Loucy (cell line): ENCODE measurements around the gene MKNK2.

ENCODE experiments used
- H2AFZ ChIP-seq: fragments of 200-600 bp; sonication (generic); 2 replicates; pipeline ENCODE4 v1.6.0; 2016; ENCODE audit warnings: antibody characterized with exemption, mild to moderate bottlenecking, low read length, moderate library complexity
- H3F3A ChIP-seq: fragments of 200-600 bp; 2 replicates; pipeline ENCODE4 v1.6.0; 2016; ENCODE audit warnings: antibody characterized with exemption, low read depth, mild to moderate bottlenecking
- H3K27me3 ChIP-seq: fragments of 200-600 bp; sonication (generic); 2 replicates; pipeline ENCODE4 v1.6.1; 2014; ENCODE audit warnings: low read length, mild to moderate bottlenecking; ENCODE audit not compliant: insufficient read depth, poor library complexity, severe bottlenecking
- H3K36me3 ChIP-seq: fragments of 200-600 bp; sonication (generic); 2 replicates; pipeline ENCODE4 v1.6.1; 2016; ENCODE audit warnings: low read length; ENCODE audit not compliant: insufficient read depth
- H3K4me1 ChIP-seq: fragments of 200-600 bp; sonication (generic); 2 replicates; pipeline ENCODE4 v1.5.1; 2014; ENCODE audit warnings: low read length, mild to moderate bottlenecking; ENCODE audit not compliant: insufficient read depth, poor library complexity, severe bottlenecking
- H3K4me2 ChIP-seq: fragments of 200-600 bp; sonication (generic); 2 replicates; pipeline ENCODE4 v1.6.0; 2014; ENCODE audit warnings: antibody characterized with exemption, low read length, low read depth, mild to moderate bottlenecking; ENCODE audit not compliant: poor library complexity, severe bottlenecking
- H3K4me3 ChIP-seq: fragments of 200-600 bp; sonication (generic); 2 replicates; pipeline ENCODE4 v1.5.1; 2014; ENCODE audit warnings: low read length, mild to moderate bottlenecking, mixed read lengths; ENCODE audit not compliant: poor library complexity, severe bottlenecking
- H3K79me2 ChIP-seq: fragments of 200-600 bp; sonication (generic); 2 replicates; pipeline ENCODE4 v1.6.1; 2014; ENCODE audit warnings: low read length; ENCODE audit not compliant: insufficient read depth
- H3K9ac ChIP-seq: fragments of 200-600 bp; sonication (generic); 2 replicates; pipeline ENCODE4 v1.6.0; 2014; ENCODE audit warnings: mild to moderate bottlenecking, low read depth, low read length, moderate library complexity; ENCODE audit not compliant: poor library complexity, severe bottlenecking
- H3K9me2 ChIP-seq: fragments of 200-600 bp; sonication (generic); replicated peaks from 2 replicates; pipeline ENCODE4 v1.6.1; 2016; ENCODE audit warnings: low read depth, low read length, mixed read lengths
- H3K9me3 ChIP-seq: fragments of 200-600 bp; sonication (generic); 2 replicates; pipeline ENCODE4 v1.6.1; 2014; ENCODE audit warnings: mild to moderate bottlenecking, antibody characterized with exemption, low read length, low read depth; ENCODE audit not compliant: insufficient read depth
- H4K20me1 ChIP-seq: fragments of 200-600 bp; sonication (generic); 2 replicates; pipeline ENCODE4 v1.6.0; 2014; ENCODE audit warnings: antibody characterized with exemption, low read length, mild to moderate bottlenecking; ENCODE audit not compliant: insufficient read depth, poor library complexity, severe bottlenecking
- CTCF ChIP-seq: fragments of 200-600 bp; sonication (generic); conservative IDR thresholded peaks from 2 replicates; pipeline ENCODE4 v1.5.1; 2014; ENCODE audit warnings: mild to moderate bottlenecking, antibody characterized with exemption, low read length
- EZH2phosphoT487 ChIP-seq: fragments of 200-600 bp; IDR thresholded peaks from 2 replicates; pipeline ENCODE4 v1.6.1; 2018; ENCODE audit warnings: antibody characterized with exemption, mild to moderate bottlenecking, moderate library complexity, borderline replicate concordance

Gene MKNK2

GRCh38 chr19:2042485-2043250, 8.4 kb downstream of the MKNK2 start:
- H3K4me3 ChIP-seq, result peak overlapping the region; percentile 73
- H3K27me3 ChIP-seq, result no peaks in the 10 kb centered on the region
- no peaks in the 10 kb centered on the region for H3K9me3 ChIP-seq
- H3K79me2 ChIP-seq, result peaks cover 50% of the 10 kb centered on the region; the same call in 1 of the 2 replicates
- peaks cover 20% of the 10 kb centered on the region; the same call in 1 of the 2 replicates for H3K36me3 ChIP-seq
- peak overlapping the region; percentile 76 for H3K4me2 ChIP-seq
- TF ChIP-seq CTCF, result no peak; the same call in 1 of the 2 replicates
- no peak for TF ChIP-seq EZH2phosphoT487
- peaks cover 39% of the 10 kb centered on the region for H4K20me1 ChIP-seq
- H2AFZ ChIP-seq, result 0 out of 2 replicates have a peak overlapping the region, but pooled peaks have one; percentile 13
- 0 out of 2 replicates have a peak, but pooled peaks cover 3% of the 10 kb centered on the region for H3F3A ChIP-seq
- H3K9me2 ChIP-seq, result no peaks in the 10 kb centered on the region
- H3K4me1 ChIP-seq, result peaks cover 31% of the 10 kb centered on the region
- peak overlapping the region; percentile 69 for H3K9ac ChIP-seq

DNA sequence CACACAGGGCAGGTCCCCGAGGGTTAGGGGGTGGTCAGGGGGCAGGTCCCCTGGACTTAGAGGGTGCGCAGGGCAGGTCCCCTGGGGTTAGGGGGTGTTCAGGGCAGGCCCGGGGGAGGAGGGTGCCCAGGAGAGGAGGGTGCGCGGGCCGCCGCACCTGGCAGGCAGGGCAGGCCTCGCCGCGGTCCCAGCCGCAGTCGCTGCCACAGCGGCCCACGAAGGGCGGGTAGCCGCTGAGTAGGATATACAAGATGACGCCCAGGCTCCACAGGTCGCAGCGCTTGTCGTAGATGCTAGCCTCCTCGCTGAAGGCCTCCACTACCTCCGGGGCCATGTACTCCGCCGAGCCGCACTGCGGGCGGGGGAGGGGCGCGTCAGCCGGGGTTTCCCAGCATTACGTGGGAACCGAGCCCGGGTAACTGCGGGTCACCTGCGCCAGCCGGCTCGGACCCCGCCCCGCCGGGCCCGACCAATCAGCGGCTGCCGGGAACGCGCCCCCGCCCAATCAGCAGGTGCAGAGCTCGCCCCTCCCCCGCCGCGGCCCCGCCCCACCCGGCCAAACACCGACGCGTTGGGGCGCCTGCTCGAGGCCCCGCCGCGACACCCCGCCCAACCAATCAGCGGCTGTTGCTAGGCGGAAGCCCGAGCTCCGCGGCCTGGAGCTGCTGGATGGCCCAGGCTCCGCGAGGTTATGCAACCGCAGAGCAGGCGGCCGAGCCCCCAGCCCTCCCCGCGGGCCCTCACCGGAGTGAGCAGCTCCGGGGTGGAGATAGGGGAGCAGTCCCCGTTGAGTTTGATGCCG, 9.2 kb downstream of the MKNK2 start:
- H3F3A ChIP-seq, result peaks cover 8% of the 10 kb centered on the region; the same call in 1 of the 2 replicates
- peaks cover 25% of the 10 kb centered on the region for H3K4me1 ChIP-seq
- H3K27me3 ChIP-seq, result no peaks in the 10 kb centered on the region
- peaks cover 42% of the 10 kb centered on the region; the same call in 1 of the 2 replicates for H3K79me2 ChIP-seq
- TF ChIP-seq CTCF (no peak), EZH2phosphoT487 (no peak)
- peak overlapping the region; percentile 76 for H3K4me2 ChIP-seq
- peaks cover 31% of the 10 kb centered on the region for H4K20me1 ChIP-seq
- H3K4me3 ChIP-seq, result peak overlapping the region; percentile 73
- no peaks in the 10 kb centered on the region for H3K9me2 ChIP-seq
- peaks cover 20% of the 10 kb centered on the region; the same call in 1 of the 2 replicates for H3K36me3 ChIP-seq
- 0 out of 2 replicates have a peak overlapping the region, but pooled peaks have one; percentile 13 for H2AFZ ChIP-seq
- H3K9me3 ChIP-seq, result no peaks in the 10 kb centered on the region
- peak overlapping the region; percentile 69 for H3K9ac ChIP-seq

- Histone ChIP-seq H3K79me2 (peaks cover 36% of the 10 kb centered on the region; the same call in 1 of the 2 replicates), H3K27me3 (no peaks in the 10 kb centered on the region), H3F3A (peaks cover 8% of the 10 kb centered on the region; the same call in 1 of the 2 replicates), H2AFZ (no peak overlapping the region), H4K20me1 (peaks cover 26% of the 10 kb centered on the region), H3K4me2 (peak overlapping the region; percentile 74), H3K9me2 (no peaks in the 10 kb centered on the region), H3K9ac (peak overlapping the region; percentile 56), H3K4me1 (peaks cover 21% of the 10 kb centered on the region), H3K36me3 (peaks cover 20% of the 10 kb centered on the region; the same call in 1 of the 2 replicates), H3K4me3 (peak overlapping the region; percentile 61), H3K9me3 (no peaks in the 10 kb centered on the region)
- TF ChIP-seq CTCF, result no peak
- no peak for TF ChIP-seq EZH2phosphoT487
Observed at GRCh38 chr19:2041433-2041682, 9.7 kb downstream of the MKNK2 start.
